Transverse colon (tissue), 4 donors: ENCODE measurements around the gene FRAS1.

Experiments used
- CTCF ChIP-seq, 5 experiments: fragments of 200-600 bp in 3 of 5; fragments of 450-650 bp in 2 of 5; sonication (generic) in 3 of 5; IDR thresholded peaks; 1 replicate in 2 of 5; 2 replicates in 3 of 5; pipeline ENCODE4 v1.5.1; 2016 to 2017; ENCODE audit warnings: antibody characterized with exemption in 5 of 5, inconsistent platforms in 3 of 5, mild to moderate bottlenecking in 2 of 5, moderate library complexity in 1 of 5
- POLR2AphosphoS5 ChIP-seq, 3 donors: sonication (generic); formaldehyde crosslinking; IDR thresholded peaks; one replicate each; pipeline ENCODE4 v1.6.1; 2016; ENCODE audit warnings: antibody characterized with exemption in 3 of 3

GRCh38 chr4:78190068-78190467, 132.9 kb downstream of the FRAS1 start:
- TF ChIP-seq CTCF (IDR thresholded peaks at IDR 0.05) (no peak), POLR2AphosphoS5 (IDR thresholded peaks at IDR 0.05) (no peak)
